Measurements from ENCODE around the gene PHLPP2. TPM values are rescaled to one million over a fixed set of nuclear protein-coding genes. Genes with fewer than 3 reads are reported as not detected.

The PHLPP2 gene
- total and polyA plus RNA-seq, 10 of the 15 experiments (the other 5 are each of a cell fraction or from before 2014, with no cell fraction given): 1.0 to 13.2 (median 7.0) TPM

- DNase-seq (ENCODE audit: low read depth, low spot score) (peak; percentile 25), ATAC-seq (peak; percentile 79), FAIRE-seq (peak; percentile 7)
- WGBS (ENCODE audit: insufficient coverage, insufficient replicate concordance, low lambda C conversion rate, missing lambda C conversion rate): 16% methylated on average over 19 of the region's 19 CpGs
- CTCF ChIA-PET: interaction anchor here (0.5 to 7.0 kb wide), 81 partner anchors 10 to 1629 kb away, joined by 3 to 312 read pairs (median 4); partner anchors contain the start of genes CHST4, IST1, TAT and ZNF23
- Histone ChIP-seq H3K27ac (ENCODE audit: control insufficient read depth, insufficient read depth) (no peak overlapping the region), H3K4me1 (ENCODE audit: control insufficient read depth, insufficient read depth, low read length) (peaks cover 5% of the 10 kb centered on the region; the same call in 1 of the 2 replicates), H4K20me1 (ENCODE audit: control insufficient read depth, insufficient read depth) (no peaks in the 10 kb centered on the region), H3K4me2 (ENCODE audit: control insufficient read depth, insufficient read depth) (peak overlapping the region; percentile 61), H3K36me3 (ENCODE audit: control insufficient read depth in 2 of 2, insufficient read depth in 2 of 2, low read length in 1 of 2) (no peaks in the 10 kb centered on the region), H2AFZ (ENCODE audit: control insufficient read depth, low read depth, low read length) (peak overlapping the region; percentile 68), H3K9me3 (replicated peaks; ENCODE audit: control insufficient read depth, insufficient read depth, low read length) (no peaks in the 10 kb centered on the region), H3K27me3 (replicated peaks in 1 of 2; ENCODE audit: control insufficient read depth in 2 of 2, insufficient read depth in 2 of 2, low read length in 1 of 2) (no peaks in the 10 kb centered on the region), H3K9ac (ENCODE audit: control insufficient read depth, insufficient read depth, low read length) (no peak overlapping the region), H3K4me3 (no peak overlapping the region), H3K79me2 (ENCODE audit: control insufficient read depth, insufficient read depth, low read length) (no peaks in the 10 kb centered on the region)
- intact Hi-C loops (cut with micrococcal nuclease; ENCODE audit: unreplicated experiment) (loop anchor here (1.0 kb wide), 5 partner anchors 46 to 199 kb away; no protein-coding TSS in a partner anchor), in situ Hi-C loops (cut with MboI) (loop anchor here (5.0 kb wide), 2 partner anchors 109 to 199 kb away; no protein-coding TSS in a partner anchor)
- SMC1A ChIA-PET (ENCODE audit: uncharacterized antibody, unreplicated experiment): interaction anchor here (0.6 to 5.9 kb wide), 40 partner anchors 9 to 443 kb away, joined by 3 to 162 read pairs (median 4); partner anchors contain the start of genes CHST4, HP and ZNF23
- RAD21 ChIA-PET (ENCODE audit: unreplicated experiment): interaction anchor here (0.7 to 6.2 kb wide), 31 partner anchors 12 to 350 kb away, joined by 3 to 213 read pairs (median 5); partner anchors contain the start of gene ZNF23
- POLR2A ChIA-PET: interaction anchor here (0.5 to 2.1 kb wide), 6 partner anchors 23 to 128 kb away, joined by 3 to 16 read pairs (median 4); no protein-coding TSS in a partner anchor
- BruUV-seq (replicated peaks): no TSS peak
- no peak for TF ChIP-seq YBX1 (IDR thresholded peaks at IDR 0.05)
- TF ChIP-seq E2F8 (IDR thresholded peaks at IDR 0.05; ENCODE audit: low read depth, partially characterized antibody): no peak
- no peak for TF ChIP-seq BMI1 (IDR thresholded peaks at IDR 0.05; ENCODE audit: borderline replicate concordance)
- no peak for TF ChIP-seq TCF3 (IDR thresholded peaks at IDR 0.05; ENCODE audit: borderline replicate concordance, insufficient read depth, low read depth, low read length)
- TF ChIP-seq NFYA (IDR thresholded peaks at IDR 0.05; ENCODE audit: borderline replicate concordance, low read depth, low read length): no peak
- no peak for TF ChIP-seq WRNIP1 (IDR thresholded peaks at IDR 0.05; ENCODE audit: borderline replicate concordance, low read depth, low read length)
- TF ChIP-seq ESRRA (IDR thresholded peaks at IDR 0.05; ENCODE audit: low read length): no peak
- no peak for TF ChIP-seq ZZZ3 (IDR thresholded peaks at IDR 0.05; ENCODE audit: control insufficient read depth, insufficient read length, low read depth)
- no peak for TF ChIP-seq ZNF687 (IDR thresholded peaks at IDR 0.05)
- TF ChIP-seq TCF7 (IDR thresholded peaks at IDR 0.05; ENCODE audit: borderline replicate concordance): no peak
- TF ChIP-seq RAD51 (IDR thresholded peaks at IDR 0.05): no peak
- TF ChIP-seq POLR2AphosphoS2 (IDR thresholded peaks at IDR 0.05; ENCODE audit: low read depth, low read length): no peak
- TF ChIP-seq LARP7 (IDR thresholded peaks at IDR 0.05): peak; percentile 55; the same call in 1 of the 2 replicates
- peak; percentile 85 for TF ChIP-seq YY1 (IDR thresholded peaks at IDR 0.05; ENCODE audit: low read depth, low read length)
- TF ChIP-seq BHLHE40 (IDR thresholded peaks at IDR 0.05; ENCODE audit: borderline replicate concordance in 1 of 2, low read depth in 2 of 2, low read length in 1 of 2): peak in 1 of 2 experiments; percentile 30; a peak in 1 of 4 replicates
- TF ChIP-seq EED (IDR thresholded peaks at IDR 0.05; ENCODE audit: low read depth): no peak
Measured at GRCh38 chr16:71610936-71611871, 113.3 kb downstream of the PHLPP2 start.

Measured in GM12878 (cell line).